Liver (tissue), 9 donors: ENCODE results near the gene FGFR4. TPM values are rescaled to one million over a fixed set of nuclear protein-coding genes. Genes with fewer than 3 reads are reported as not detected.
A peak's percentile ranks its signal among the peaks of the same experiment; 100 is the strongest.

Experiments
- DNase-seq: peaks from one replicate; pipeline ENCODE4 v3.0.0-alpha.2; 2017; ENCODE audit warnings: low spot score
- H3K27ac ChIP-seq, 2 donors: one replicate each; pipeline ENCODE4 v1.7.0; 2013; ENCODE audit warnings: inconsistent platforms in 2 of 2, low read length in 2 of 2, control low read depth in 1 of 2, low read depth in 1 of 2, mild to moderate bottlenecking in 1 of 2
- H3K27me3 ChIP-seq, 4 donors: one replicate each; pipeline versions ENCODE4 v1.6.1 to v1.7.0; 2013; ENCODE audit warnings: low read length in 3 of 4, inconsistent platforms in 1 of 4, mild to moderate bottlenecking in 1 of 4, moderate library complexity in 1 of 4; ENCODE audit not compliant: control insufficient read depth in 4 of 4, insufficient read depth in 4 of 4
- H3K36me3 ChIP-seq, 4 donors: one replicate each; pipeline versions ENCODE4 v1.6.1 to v1.7.0; 2013; ENCODE audit warnings: low read length in 3 of 4, mild to moderate bottlenecking in 3 of 4, low read depth in 1 of 4, moderate library complexity in 1 of 4; ENCODE audit not compliant: control insufficient read depth in 4 of 4, insufficient read depth in 3 of 4
- H3K4me1 ChIP-seq, 4 donors: one replicate each; pipeline versions ENCODE4 v1.6.1 to v1.7.0; 2013; ENCODE audit warnings: low read length in 3 of 4, mild to moderate bottlenecking in 3 of 4, moderate library complexity in 1 of 4; ENCODE audit not compliant: control insufficient read depth in 4 of 4, insufficient read depth in 4 of 4
- H3K4me3 ChIP-seq, 3 donors: one replicate each; pipeline versions ENCODE4 v1.6.1 to v1.7.0; 2013; ENCODE audit warnings: low read length in 3 of 3, control low read depth in 1 of 3, low read depth in 1 of 3, mild to moderate bottlenecking in 1 of 3
- H3K9ac ChIP-seq, 2 donors: one replicate each; pipeline ENCODE4 v1.7.0; 2013; ENCODE audit warnings: low read length in 2 of 2, mild to moderate bottlenecking in 2 of 2, moderate library complexity in 2 of 2, control low read depth in 1 of 2, low read depth in 1 of 2
- H3K9me3 ChIP-seq, 4 donors: one replicate each; pipeline versions ENCODE4 v1.6.1 to v1.7.0; 2013; ENCODE audit warnings: low read length in 3 of 4; ENCODE audit not compliant: control insufficient read depth in 4 of 4
- ATF3 ChIP-seq: IDR thresholded peaks from 2 replicates; pipeline ENCODE4 v1.6.1; 2016; ENCODE audit warnings: antibody characterized with exemption
- EGR1 ChIP-seq, 2 donors: IDR thresholded peaks; 2 replicates each; pipeline ENCODE4 v1.6.1; 2016 to 2018; ENCODE audit warnings: antibody characterized with exemption in 2 of 2, low read depth in 2 of 2
- FOXA1 ChIP-seq: IDR thresholded peaks from 2 replicates; pipeline ENCODE4 v1.6.1; 2016; ENCODE audit warnings: antibody characterized with exemption
- FOXA2 ChIP-seq: IDR thresholded peaks from 2 replicates; pipeline ENCODE4 v1.6.1; 2016; ENCODE audit warnings: antibody characterized with exemption
- GABPA ChIP-seq, 2 donors: IDR thresholded peaks in 1 of 2; conservative IDR thresholded peaks in 1 of 2; 2 replicates each; pipeline ENCODE4 v1.6.1; 2016; ENCODE audit warnings: antibody characterized with exemption in 2 of 2, mild to moderate bottlenecking in 1 of 2, moderate library complexity in 1 of 2
- HNF4A ChIP-seq, 2 donors: conservative IDR thresholded peaks; 2 replicates each; pipeline ENCODE4 v1.6.1; 2016; ENCODE audit warnings: antibody characterized with exemption in 2 of 2, mild to moderate bottlenecking in 2 of 2
- HNF4G ChIP-seq: IDR thresholded peaks from 2 replicates; pipeline ENCODE4 v1.6.1; 2016; ENCODE audit warnings: antibody characterized with exemption
- JUND ChIP-seq, 2 donors: IDR thresholded peaks; 2 replicates each; pipeline ENCODE4 v1.6.1; 2016; ENCODE audit warnings: antibody characterized with exemption in 2 of 2
- MAX ChIP-seq: IDR thresholded peaks from 2 replicates; pipeline ENCODE4 v1.6.1; 2016; ENCODE audit warnings: antibody characterized with exemption
- NR2F2 ChIP-seq: IDR thresholded peaks from 2 replicates; pipeline ENCODE4 v1.6.1; 2016; ENCODE audit warnings: antibody characterized with exemption
- RAD21 ChIP-seq, 2 donors: IDR thresholded peaks; 2 replicates each; pipeline ENCODE4 v1.6.1; 2016; ENCODE audit warnings: antibody characterized with exemption in 2 of 2, mild to moderate bottlenecking in 2 of 2
- REST ChIP-seq: IDR thresholded peaks from 2 replicates; pipeline ENCODE4 v1.6.1; 2016; ENCODE audit warnings: antibody characterized with exemption, mild to moderate bottlenecking
- RXRA ChIP-seq, 2 donors: IDR thresholded peaks; 2 replicates each; pipeline ENCODE4 v1.6.1; 2017 to 2018; ENCODE audit warnings: antibody characterized with exemption in 2 of 2, mild to moderate bottlenecking in 1 of 2
- SP1 ChIP-seq: IDR thresholded peaks from 2 replicates; pipeline ENCODE4 v1.6.1; 2018; ENCODE audit warnings: antibody characterized with exemption, mild to moderate bottlenecking
- TAF1 ChIP-seq: conservative IDR thresholded peaks from 2 replicates; pipeline ENCODE4 v1.6.1; 2016; ENCODE audit warnings: antibody characterized with exemption, mild to moderate bottlenecking
- YY1 ChIP-seq: IDR thresholded peaks from 2 replicates; pipeline ENCODE4 v1.6.1; 2016; ENCODE audit warnings: antibody characterized with exemption, mild to moderate bottlenecking
- ZBTB33 ChIP-seq: IDR thresholded peaks from 2 replicates; pipeline ENCODE4 v1.6.1; 2016; ENCODE audit warnings: antibody characterized with exemption
- WGBS: extraction: QIAGEN DNeasy Blood & Tissue Kit; methylation state at CpG from one replicate; pipeline ENCODE4 v1.1.7; 2013; 5-methylcytosine and 5-hydroxymethylcytosine counted together
- polyA plus RNA-seq, 2 donors: library from polyadenylated mRNA; stranded (reverse) in 1 of 2; unstranded in 1 of 2; fragments of 200-250 nt in 1 of 2; fragments of >200 nt in 1 of 2; fragmentation: Nextera tagmentation in 1 of 2; extraction: Ambion mirVana in 1 of 2; gene quantifications; one replicate each; pipeline versions ENCODE4 v1.2.1 to v1.2.3, GENCODE V29; 2013 to 2015
- total RNA-seq, 2 donors: library from RNA; depleted of rRNA; stranded (reverse); fragments of >200 nt; gene quantifications; one replicate each; pipeline ENCODE4 v1.2.3, GENCODE V29; 2014
- TF ChIP-seq, protein P1 (sequence below): fragments of 150-350 bp; IDR thresholded peaks from 2 replicates; pipeline ENCODE4 v1.5.1; 2017; ENCODE audit warnings: improper control_type of control experiment, low read depth, low read length; ENCODE audit not compliant: missing input control
- donor health status: healthy.
- donor health status: healthy.
- donor health status: healthy.
- donor health status: healthy.
- donor health status: healthy.

Gene FGFR4
- total RNA-seq, result 10 to 100 TPM; 64.4 to 72.6 TPM
- 10 to 100 TPM; 42.3 to 48.1 TPM for polyA plus RNA-seq

GRCh38 chr5:177086654-177087397, at the start of gene FGFR4:
Gene FGFR4, plus strand, starts transcription at chr5:177086915. Its CDS starts 2,688 bp downstream, at chr5:177089603.
- H3K27ac ChIP-seq, result peak within 1 kb of the TSS; percentile 93 to 95
- under 1% methylated on average over 66 of the region's 68 CpGs for WGBS
- H3K9ac ChIP-seq, result peak within 1 kb of the TSS; percentile 46 to 82
- peaks cover 0 to 11% (median 3%) of the 10 kb centered on the region in 4 donors for H3K36me3 ChIP-seq
- H3K4me1 ChIP-seq, result peaks cover 11 to 39% (median 33%) of the 10 kb centered on the region in 4 donors
- H3K4me3 ChIP-seq, result peak within 1 kb of the TSS; percentile 52 to 70 (median 52)
- H3K9me3 ChIP-seq, result no peaks in the 10 kb centered on the region
- no peaks in the 10 kb centered on the region for H3K27me3 ChIP-seq
- DNase-seq, result peak; percentile 90
- peak; percentile 57 for TF ChIP-seq YY1
- TF ChIP-seq FOXA1, result peak; percentile 64
- no peak for TF ChIP-seq ZBTB33
- peak; percentile 92 for TF ChIP-seq SP1
- TF ChIP-seq TAF1, result peak; percentile 22
- TF ChIP-seq RXRA (IDR thresholded peaks at IDR 0.05), result peak; percentile 51 to 59
- TF ChIP-seq MAX, result no peak
- TF ChIP-seq EGR1 (IDR thresholded peaks at IDR 0.05; ENCODE audit: low read depth in 2 of 2), result peak; percentile 62 to 90
- peak; percentile 82 for TF ChIP-seq REST
- TF ChIP-seq FOXA2, result peak; percentile 19
- peak; percentile 35 to 60 for TF ChIP-seq RAD21 (IDR thresholded peaks at IDR 0.05)
- TF ChIP-seq NR2F2, result no peak
- peak in 1 of 2 donors; percentile 40 for TF ChIP-seq JUND (IDR thresholded peaks at IDR 0.05)
- no peak for TF ChIP-seq ATF3
- TF ChIP-seq HNF4G, result peak; percentile 69
- no peak for TF ChIP-seq GABPA (IDR thresholded peaks at IDR 0.05 in 1 of 2, conservative IDR thresholded peaks at IDR 0.05 in 1 of 2)
- TF ChIP-seq, protein P1, sequence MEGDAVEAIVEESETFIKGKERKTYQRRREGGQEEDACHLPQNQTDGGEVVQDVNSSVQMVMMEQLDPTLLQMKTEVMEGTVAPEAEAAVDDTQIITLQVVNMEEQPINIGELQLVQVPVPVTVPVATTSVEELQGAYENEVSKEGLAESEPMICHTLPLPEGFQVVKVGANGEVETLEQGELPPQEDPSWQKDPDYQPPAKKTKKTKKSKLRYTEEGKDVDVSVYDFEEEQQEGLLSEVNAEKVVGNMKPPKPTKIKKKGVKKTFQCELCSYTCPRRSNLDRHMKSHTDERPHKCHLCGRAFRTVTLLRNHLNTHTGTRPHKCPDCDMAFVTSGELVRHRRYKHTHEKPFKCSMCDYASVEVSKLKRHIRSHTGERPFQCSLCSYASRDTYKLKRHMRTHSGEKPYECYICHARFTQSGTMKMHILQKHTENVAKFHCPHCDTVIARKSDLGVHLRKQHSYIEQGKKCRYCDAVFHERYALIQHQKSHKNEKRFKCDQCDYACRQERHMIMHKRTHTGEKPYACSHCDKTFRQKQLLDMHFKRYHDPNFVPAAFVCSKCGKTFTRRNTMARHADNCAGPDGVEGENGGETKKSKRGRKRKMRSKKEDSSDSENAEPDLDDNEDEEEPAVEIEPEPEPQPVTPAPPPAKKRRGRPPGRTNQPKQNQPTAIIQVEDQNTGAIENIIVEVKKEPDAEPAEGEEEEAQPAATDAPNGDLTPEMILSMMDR, result peak; percentile 76
- TF ChIP-seq HNF4A (conservative IDR thresholded peaks at IDR 0.05), result peak; percentile 80 to 87
